Suprapubic skin (tissue), 4 donors: ENCODE measurements around the gene CCDC33. TPM values are rescaled to one million over a fixed set of nuclear protein-coding genes. Genes with fewer than 3 reads are reported as not detected.

Source experiments
- DNase-seq, 2 donors: peaks; one replicate each; pipeline ENCODE4 v3.0.0-alpha.2; 2019; ENCODE audit warnings: low spot score in 2 of 2
- H3K27ac ChIP-seq: fragments of 200-600 bp; sonication (generic); one replicate; pipeline ENCODE4 v1.5.1; 2019
- H3K27me3 ChIP-seq: fragments of 200-600 bp; sonication (generic); one replicate; pipeline ENCODE4 v1.5.1; 2019
- H3K36me3 ChIP-seq: fragments of 200-600 bp; sonication (generic); one replicate; pipeline ENCODE4 v1.5.1; 2019
- H3K4me1 ChIP-seq: fragments of 200-600 bp; sonication (generic); one replicate; pipeline ENCODE4 v1.5.1; 2019
- H3K4me3 ChIP-seq: fragments of 200-600 bp; sonication (generic); one replicate; pipeline ENCODE4 v1.5.1; 2019; ENCODE audit warnings: mild to moderate bottlenecking
- H3K9me3 ChIP-seq: fragments of 200-600 bp; sonication (generic); one replicate; pipeline ENCODE4 v1.5.1; 2019
- CTCF ChIP-seq, 2 donors: fragments of 200-600 bp in 1 of 2; fragments of 450-650 bp in 1 of 2; sonication (generic) in 1 of 2; IDR thresholded peaks; one replicate each; pipeline ENCODE4 v1.5.1; 2016 to 2019; ENCODE audit warnings: antibody characterized with exemption in 2 of 2, mild to moderate bottlenecking in 1 of 2, moderate library complexity in 1 of 2
- EP300 ChIP-seq: sonication (generic); formaldehyde crosslinking; IDR thresholded peaks from one replicate; pipeline ENCODE4 v1.6.1; 2017; ENCODE audit warnings: antibody characterized with exemption
- POLR2A ChIP-seq, 2 donors: fragments of 450-650 bp; IDR thresholded peaks; one replicate each; pipeline ENCODE4 v1.6.1; 2017; ENCODE audit warnings: antibody characterized with exemption in 2 of 2, mild to moderate bottlenecking in 2 of 2, moderate library complexity in 2 of 2
- POLR2AphosphoS5 ChIP-seq, 3 donors: sonication (generic); formaldehyde crosslinking; IDR thresholded peaks; one replicate each; pipeline ENCODE4 v1.6.1; 2017; ENCODE audit warnings: antibody characterized with exemption in 3 of 3
- WGBS: methylation state at CpG from one replicate; pipeline ENCODE4 v1.1.5; 2018; 5-methylcytosine and 5-hydroxymethylcytosine counted together
- total RNA-seq, 4 donors: library from RNA; depleted of rRNA; stranded (reverse); fragments of >200 nt; gene quantifications; one replicate each; pipeline ENCODE4 v1.1.0, GENCODE V29; 2016

Gene CCDC33
- total RNA-seq, 4 donors from 2014 or later: 0.60 TPM; not detected in 3

- DNase-seq: peak in 1 of 2 donors; percentile 42
- H3K36me3 ChIP-seq: no peaks in the 10 kb centered on the region
- 85% methylated on average over 2 of the region's 2 CpGs for WGBS
- H3K9me3 ChIP-seq: no peaks in the 10 kb centered on the region
- no peak overlapping the region for H3K4me3 ChIP-seq
- H3K27me3 ChIP-seq: peaks cover 27% of the 10 kb centered on the region
- peaks cover 28% of the 10 kb centered on the region for H3K4me1 ChIP-seq
- H3K27ac ChIP-seq: no peak overlapping the region
- TF ChIP-seq POLR2AphosphoS5 (IDR thresholded peaks at IDR 0.05) (no peak), POLR2A (IDR thresholded peaks at IDR 0.05) (no peak), CTCF (IDR thresholded peaks at IDR 0.05) (no peak), EP300 (no peak)
Measured at GRCh38 chr15:74369756-74370155, 133.6 kb downstream of the CCDC33 start.

GRCh38 chr15:74370471-74370870 is 134.3 kb downstream of the CCDC33 start:
- DNase-seq: peak in 1 of 2 donors; percentile 20
- 92% methylated on average over 5 of the region's 5 CpGs for WGBS

DNA sequence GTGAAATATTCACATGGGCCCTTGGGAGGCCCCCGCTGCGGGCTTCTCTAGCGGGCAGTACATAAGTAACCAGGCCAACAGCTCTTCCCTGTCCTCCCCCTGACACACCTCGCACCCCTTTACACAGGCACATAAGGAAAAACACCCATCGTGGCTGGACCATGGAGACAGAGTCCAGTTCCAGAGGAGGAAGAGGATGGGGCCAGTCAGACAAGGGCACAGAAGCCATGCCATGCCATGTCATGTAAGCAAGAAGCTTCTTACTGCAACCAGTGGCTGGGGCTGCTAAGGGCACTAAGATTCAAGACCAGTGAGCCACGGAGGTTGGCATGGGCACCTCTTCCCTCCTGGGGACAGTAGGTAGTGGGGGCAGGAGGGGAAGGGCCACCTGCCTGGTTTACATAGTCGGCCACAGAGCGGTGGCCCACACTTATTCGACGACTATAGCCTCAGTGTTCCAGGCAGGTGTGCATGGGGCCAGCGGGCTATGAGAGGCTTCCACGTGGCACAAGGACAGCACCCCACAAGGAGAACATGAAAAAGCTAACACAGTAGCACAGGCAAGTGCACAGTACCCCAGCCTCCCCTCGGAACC is 137.0 kb downstream of the CCDC33 start:
- no peaks in the 10 kb centered on the region for H3K36me3 ChIP-seq
- TF ChIP-seq EP300 (no peak), CTCF (IDR thresholded peaks at IDR 0.05) (no peak)
- no peaks in the 10 kb centered on the region for H3K9me3 ChIP-seq
- peak overlapping the region; percentile 72 for H3K4me3 ChIP-seq
- DNase-seq: peak in 1 of 2 donors; percentile 64
- 51% methylated on average over 12 of the region's 13 CpGs for WGBS
- H3K4me1 ChIP-seq: peaks cover 19% of the 10 kb centered on the region
- H3K27me3 ChIP-seq: peaks cover 1% of the 10 kb centered on the region
- H3K27ac ChIP-seq: no peak overlapping the region

More at GRCh38 chr15:74370471-74370870, 134.3 kb downstream of the CCDC33 start:
- Histone ChIP-seq H3K4me3 (no peak overlapping the region), H3K27me3 (peaks cover 21% of the 10 kb centered on the region), H3K9me3 (no peaks in the 10 kb centered on the region), H3K4me1 (peaks cover 29% of the 10 kb centered on the region), H3K36me3 (no peaks in the 10 kb centered on the region), H3K27ac (no peak overlapping the region)
- no peak for TF ChIP-seq POLR2AphosphoS5 (IDR thresholded peaks at IDR 0.05)
- TF ChIP-seq EP300: no peak
- TF ChIP-seq POLR2A (IDR thresholded peaks at IDR 0.05): no peak
- no peak for TF ChIP-seq CTCF (IDR thresholded peaks at IDR 0.05)

DNA sequence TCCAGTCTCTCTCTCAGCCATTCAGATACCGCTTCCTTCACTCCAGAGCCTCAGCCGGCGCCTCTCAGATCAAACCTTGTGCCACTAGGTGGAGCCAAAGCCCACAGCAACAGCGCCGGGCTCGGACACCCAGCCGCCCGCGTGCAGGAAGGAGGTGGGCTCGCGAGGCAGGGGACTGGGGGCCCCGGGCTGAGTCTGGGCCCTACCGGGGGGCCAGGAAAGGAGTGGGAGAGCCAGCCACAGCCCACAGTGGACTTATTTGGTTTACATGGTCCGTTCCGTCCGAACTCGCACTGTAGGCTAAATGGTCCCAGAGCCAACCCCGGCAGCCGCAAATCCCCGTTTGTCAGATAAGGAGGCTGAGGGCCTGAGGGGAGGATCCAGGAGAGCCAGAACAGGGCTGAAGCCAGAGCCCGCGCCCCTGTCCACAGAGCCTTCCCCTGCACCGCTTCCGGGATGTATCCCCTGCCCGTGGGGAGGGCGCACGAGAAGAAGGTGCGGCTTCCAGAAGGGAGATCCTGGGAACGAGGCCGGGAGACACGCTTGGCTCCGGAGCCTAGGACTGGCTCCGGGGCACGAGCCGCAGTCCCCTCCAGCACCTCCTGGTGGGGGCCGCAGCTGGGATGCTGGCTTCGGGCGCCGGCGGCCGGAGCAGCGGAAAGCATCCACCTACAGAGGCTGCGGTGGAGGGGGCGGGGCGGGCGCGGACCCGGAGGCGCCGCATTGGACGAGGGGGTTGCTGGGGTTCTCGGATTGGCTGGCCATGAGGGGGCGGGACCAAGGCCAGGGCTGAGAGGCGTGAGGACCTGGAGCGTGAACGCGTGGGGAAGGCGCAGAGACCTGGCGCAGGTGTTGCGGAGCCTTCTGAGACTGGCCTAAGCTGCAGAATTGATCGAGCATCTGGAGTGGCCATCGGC is 137.9 kb downstream of the CCDC33 start:
- WGBS: 2% methylated on average over 21 of the region's 62 CpGs

More for the DNA sequence above, 137.9 kb downstream of the CCDC33 start:
- H3K36me3 ChIP-seq: no peaks in the 10 kb centered on the region
- H3K27ac ChIP-seq: no peak overlapping the region
- H3K4me3 ChIP-seq: peak overlapping the region; percentile 72
- peak; percentile 95 to 96 for DNase-seq
- TF ChIP-seq CTCF (IDR thresholded peaks at IDR 0.05) (peak; percentile 61 to 84), POLR2AphosphoS5 (IDR thresholded peaks at IDR 0.05) (no peak), POLR2A (IDR thresholded peaks at IDR 0.05) (no peak)
- H3K27me3 ChIP-seq: no peaks in the 10 kb centered on the region
- peaks cover 19% of the 10 kb centered on the region for H3K4me1 ChIP-seq
- no peaks in the 10 kb centered on the region for H3K9me3 ChIP-seq
